PC-3 (cell line): ENCODE results near the gene CHMP2A.

Source experiments
- CTCF ChIP-seq: fragments of 300-600 bp; sonication (generic); conservative IDR thresholded peaks from 2 replicates; pipeline ENCODE4 v1.5.1; 2017; ENCODE audit warnings: antibody characterized with exemption, low read depth, mild to moderate bottlenecking, low read length
- EZH2 ChIP-seq: fragments of 300-600 bp; sonication (generic); IDR thresholded peaks from one replicate; pipeline ENCODE4 v1.6.1; 2017; ENCODE audit warnings: antibody characterized with exemption, mild to moderate bottlenecking, low read length; ENCODE audit not compliant: unreplicated experiment
- EZH2phosphoT487 ChIP-seq: fragments of 300-600 bp; sonication (generic); IDR thresholded peaks from 2 replicates; pipeline ENCODE4 v1.6.1; 2018; ENCODE audit warnings: mild to moderate bottlenecking, antibody characterized with exemption, low read length, borderline replicate concordance

GRCh38 chr19:58575183-58576041, 20.5 kb upstream of the CHMP2A start:
- TF ChIP-seq CTCF (no peak), EZH2 (no peak), EZH2phosphoT487 (no peak)
